ENCODE data around the gene LRP2BP. TPM values are rescaled to one million over a fixed set of nuclear protein-coding genes. Genes with fewer than 3 reads are reported as not detected.

LRP2BP gene
- total RNA-seq, 1 experiment from 2014 or later = 0.85 TPM

DNA sequence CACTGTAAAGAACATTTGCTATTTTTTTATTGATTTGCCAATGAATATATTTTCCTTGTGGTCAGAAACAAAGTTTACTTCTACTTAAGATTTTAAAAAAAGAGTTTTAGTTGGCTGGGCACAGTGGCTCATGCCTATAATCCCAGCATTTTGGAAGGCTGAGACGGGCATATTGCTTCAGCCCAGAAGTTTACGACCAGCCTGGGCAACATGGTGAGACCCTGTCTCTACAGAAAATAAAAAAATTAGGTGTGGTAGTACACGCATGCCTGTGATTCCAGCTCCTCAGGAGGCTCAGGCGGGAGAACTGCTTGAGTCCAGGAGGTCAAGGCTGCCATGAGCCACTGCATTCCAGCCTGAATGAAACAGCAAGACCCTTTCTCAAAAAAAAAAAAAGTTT is 36.8 kb downstream of the LRP2BP start:
- CTCF ChIA-PET = interaction anchor here (0.7 kb wide), 1 partner anchor 406 kb away, joined by 5 read pairs; no protein-coding TSS in a partner anchor
- Histone ChIP-seq H3K27ac (peak overlapping the region; percentile 53), H3K9me2 (ENCODE audit: insufficient read depth) (no peaks in the 10 kb centered on the region), H3K4me3 (no peak overlapping the region), H3K4me2 (peak overlapping the region; percentile 3; the same call in 1 of the 2 replicates), H3K36me3 (ENCODE audit: low read depth) (no peaks in the 10 kb centered on the region), H3F3A (ENCODE audit: insufficient read depth, low read depth) (peaks cover 6% of the 10 kb centered on the region), H3K9me3 (ENCODE audit: insufficient read depth, low read depth) (no peaks in the 10 kb centered on the region), H3K4me1 (replicated peaks; ENCODE audit: insufficient read depth) (peaks cover 18% of the 10 kb centered on the region), H2AFZ (no peak overlapping the region), H3K79me2 (ENCODE audit: low read depth) (no peaks in the 10 kb centered on the region), H3K27me3 (ENCODE audit: insufficient read depth, low read depth) (no peaks in the 10 kb centered on the region), H4K20me1 (ENCODE audit: insufficient read depth) (no peaks in the 10 kb centered on the region)
- no peak for TF ChIP-seq EZH2 (IDR thresholded peaks at IDR 0.05; ENCODE audit: low read depth)
- TF ChIP-seq, protein P1, sequence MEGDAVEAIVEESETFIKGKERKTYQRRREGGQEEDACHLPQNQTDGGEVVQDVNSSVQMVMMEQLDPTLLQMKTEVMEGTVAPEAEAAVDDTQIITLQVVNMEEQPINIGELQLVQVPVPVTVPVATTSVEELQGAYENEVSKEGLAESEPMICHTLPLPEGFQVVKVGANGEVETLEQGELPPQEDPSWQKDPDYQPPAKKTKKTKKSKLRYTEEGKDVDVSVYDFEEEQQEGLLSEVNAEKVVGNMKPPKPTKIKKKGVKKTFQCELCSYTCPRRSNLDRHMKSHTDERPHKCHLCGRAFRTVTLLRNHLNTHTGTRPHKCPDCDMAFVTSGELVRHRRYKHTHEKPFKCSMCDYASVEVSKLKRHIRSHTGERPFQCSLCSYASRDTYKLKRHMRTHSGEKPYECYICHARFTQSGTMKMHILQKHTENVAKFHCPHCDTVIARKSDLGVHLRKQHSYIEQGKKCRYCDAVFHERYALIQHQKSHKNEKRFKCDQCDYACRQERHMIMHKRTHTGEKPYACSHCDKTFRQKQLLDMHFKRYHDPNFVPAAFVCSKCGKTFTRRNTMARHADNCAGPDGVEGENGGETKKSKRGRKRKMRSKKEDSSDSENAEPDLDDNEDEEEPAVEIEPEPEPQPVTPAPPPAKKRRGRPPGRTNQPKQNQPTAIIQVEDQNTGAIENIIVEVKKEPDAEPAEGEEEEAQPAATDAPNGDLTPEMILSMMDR (conservative IDR thresholded peaks at IDR 0.05) = no peak
- POLR2A ChIA-PET (ENCODE audit: unreplicated experiment) = interaction anchor here (0.6 to 0.7 kb wide), 2 partner anchors 25 to 202 kb away, joined by 4 to 16 read pairs; no protein-coding TSS in a partner anchor
- BruUV-seq (replicated peaks) = no TSS peak
- intact Hi-C loops (cut with micrococcal nuclease; ENCODE audit: unreplicated experiment) = loop anchor here (1.0 kb wide), 2 partner anchors 35 to 53 kb away; no protein-coding TSS in a partner anchor
- peak; percentile 37 to 50 for DNase-seq

DNA sequence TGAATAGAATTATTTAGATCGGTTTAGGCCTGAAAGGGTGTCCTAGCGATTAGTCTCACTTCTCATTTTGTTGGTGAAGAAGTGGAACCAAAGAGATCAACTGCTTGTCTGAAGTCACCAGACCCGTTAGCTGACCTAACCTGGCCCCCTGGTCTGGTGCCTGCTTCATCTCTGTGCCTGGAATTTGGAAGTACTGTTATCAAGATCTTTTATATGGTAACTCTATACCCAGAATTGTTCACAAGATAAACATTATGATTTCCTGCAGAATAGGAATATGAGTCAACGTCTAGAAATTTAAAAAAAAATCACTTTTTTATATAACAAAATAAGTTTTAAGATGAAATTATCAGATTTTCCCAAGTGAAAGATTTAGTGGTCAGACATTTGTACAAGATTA is 37.2 kb downstream of the LRP2BP start:
- H2AFZ ChIP-seq = no peak overlapping the region
- no peaks in the 10 kb centered on the region for H3K79me2 ChIP-seq (ENCODE audit: low read depth)
- ChIA-PET POLR2A (ENCODE audit: unreplicated experiment) (interaction anchor here (0.7 kb wide), 1 partner anchor 203 kb away, joined by 16 read pairs; no protein-coding TSS in a partner anchor), CTCF (interaction anchor here (0.7 kb wide), 1 partner anchor 405 kb away, joined by 5 read pairs; no protein-coding TSS in a partner anchor)
- H4K20me1 ChIP-seq (ENCODE audit: insufficient read depth) = no peaks in the 10 kb centered on the region
- H3K36me3 ChIP-seq (ENCODE audit: low read depth) = no peaks in the 10 kb centered on the region
- H3K4me2 ChIP-seq = 0 out of 2 replicates have a peak overlapping the region, but pooled peaks have one; percentile 3
- peak; percentile 53 to 73 for DNase-seq
- H3K4me1 ChIP-seq (replicated peaks; ENCODE audit: insufficient read depth) = peaks cover 18% of the 10 kb centered on the region
- H3K9me3 ChIP-seq (ENCODE audit: insufficient read depth, low read depth) = no peaks in the 10 kb centered on the region
- BruUV-seq (replicated peaks) = no TSS peak
- TF ChIP-seq, protein P1 (conservative IDR thresholded peaks at IDR 0.05) = no peak
- TF ChIP-seq EZH2 (IDR thresholded peaks at IDR 0.05; ENCODE audit: low read depth) = no peak
- intact Hi-C loops (cut with micrococcal nuclease; ENCODE audit: unreplicated experiment) = loop anchor here (1.0 kb wide), 2 partner anchors 36 to 52 kb away; no protein-coding TSS in a partner anchor
- no peak overlapping the region for H3K4me3 ChIP-seq
- H3F3A ChIP-seq (ENCODE audit: insufficient read depth, low read depth) = peaks cover 6% of the 10 kb centered on the region
- H3K27ac ChIP-seq = peak overlapping the region; percentile 53
- no peaks in the 10 kb centered on the region for H3K9me2 ChIP-seq (ENCODE audit: insufficient read depth)
- no peaks in the 10 kb centered on the region for H3K27me3 ChIP-seq (ENCODE audit: insufficient read depth, low read depth)

DNA sequence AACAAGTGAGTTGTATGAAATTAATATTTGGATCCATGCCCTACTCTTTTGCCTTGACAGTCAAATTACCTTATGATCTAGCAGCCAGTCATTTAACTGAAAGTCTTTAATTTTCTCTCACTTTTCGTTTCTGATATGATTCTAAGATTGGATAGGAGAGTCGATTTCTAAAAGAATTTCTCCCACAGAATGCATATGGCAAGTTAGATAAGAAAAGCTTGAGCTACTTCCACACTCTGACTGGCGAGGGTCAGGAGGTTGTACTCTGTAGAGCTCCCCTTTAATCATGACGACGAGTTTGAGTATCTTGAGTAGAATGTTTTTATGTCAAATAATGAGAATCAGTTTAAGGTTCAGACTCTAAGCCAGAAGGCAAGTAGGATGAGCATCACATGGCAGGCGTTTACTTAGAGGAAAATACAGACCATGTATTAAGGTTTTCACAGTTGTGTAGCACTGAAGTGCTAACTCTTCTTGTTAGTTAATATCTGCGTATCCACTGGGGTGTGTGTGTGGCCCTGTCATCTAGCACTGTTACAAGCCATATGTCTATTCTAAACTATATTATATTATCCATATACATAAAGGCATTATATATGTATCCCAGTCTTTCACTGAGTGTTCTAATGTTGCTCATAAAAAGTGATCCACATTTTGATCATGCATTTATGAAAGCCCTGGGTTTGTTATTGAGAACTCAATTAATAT is 37.8 kb downstream of the LRP2BP start:
- BruUV-seq (replicated peaks) = no TSS peak
- CTCF ChIA-PET = no interaction called here
- intact Hi-C loops (cut with micrococcal nuclease; ENCODE audit: unreplicated experiment) = loop anchor here (1.0 kb wide), 2 partner anchors 36 to 52 kb away; no protein-coding TSS in a partner anchor
- TF ChIP-seq, protein P1 (conservative IDR thresholded peaks at IDR 0.05) = no peak
- TF ChIP-seq EZH2 (IDR thresholded peaks at IDR 0.05; ENCODE audit: low read depth) = no peak
- Histone ChIP-seq H3K4me2 (no peak overlapping the region), H2AFZ (no peak overlapping the region), H3K4me3 (no peak overlapping the region), H3K9me3 (ENCODE audit: insufficient read depth, low read depth) (no peaks in the 10 kb centered on the region), H3K4me1 (replicated peaks; ENCODE audit: insufficient read depth) (peaks cover 18% of the 10 kb centered on the region), H3F3A (ENCODE audit: insufficient read depth, low read depth) (peaks cover 6% of the 10 kb centered on the region), H4K20me1 (ENCODE audit: insufficient read depth) (no peaks in the 10 kb centered on the region), H3K27ac (no peak overlapping the region), H3K27me3 (ENCODE audit: insufficient read depth, low read depth) (no peaks in the 10 kb centered on the region), H3K9me2 (ENCODE audit: insufficient read depth) (no peaks in the 10 kb centered on the region), H3K79me2 (ENCODE audit: low read depth) (no peaks in the 10 kb centered on the region), H3K36me3 (ENCODE audit: low read depth) (no peaks in the 10 kb centered on the region)
- no peak for DNase-seq
- POLR2A ChIA-PET (ENCODE audit: unreplicated experiment) = no interaction called here

Measured in PC-9 (cell line).